Measurements from ENCODE around the gene CPLX1.
"Not testable (repeated sequence)": the region's sequence is repeated elsewhere in the genome, so short reads cannot be mapped to it uniquely, and the experiment has no call there.

CPLX1 gene

DNA sequence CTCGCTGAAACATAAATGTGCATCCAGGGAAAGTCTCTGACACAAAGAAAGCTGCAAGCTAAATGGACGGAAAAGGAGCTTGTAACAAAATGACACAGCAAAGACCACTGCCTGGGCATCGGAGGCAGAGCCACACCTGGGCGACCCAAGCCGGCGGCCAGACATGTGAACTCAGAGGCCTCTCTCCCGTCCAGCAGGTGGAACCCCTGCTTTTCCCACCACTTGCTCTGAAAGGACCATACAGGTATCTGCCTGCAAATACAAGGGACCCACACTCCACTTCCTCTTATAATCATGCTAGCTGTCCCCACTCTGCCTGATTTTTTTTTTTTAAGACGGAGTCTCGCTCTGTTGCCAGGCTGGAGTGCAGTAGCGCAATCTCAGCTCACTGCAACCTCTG, 12.0 kb downstream of the CPLX1 start:
- DNase-seq (ENCODE audit: low spot score): no peak
- TF ChIP-seq CTCF (IDR thresholded peaks at IDR 0.05; ENCODE audit: extremely low read depth, missing control alignments): no peak

DNA sequence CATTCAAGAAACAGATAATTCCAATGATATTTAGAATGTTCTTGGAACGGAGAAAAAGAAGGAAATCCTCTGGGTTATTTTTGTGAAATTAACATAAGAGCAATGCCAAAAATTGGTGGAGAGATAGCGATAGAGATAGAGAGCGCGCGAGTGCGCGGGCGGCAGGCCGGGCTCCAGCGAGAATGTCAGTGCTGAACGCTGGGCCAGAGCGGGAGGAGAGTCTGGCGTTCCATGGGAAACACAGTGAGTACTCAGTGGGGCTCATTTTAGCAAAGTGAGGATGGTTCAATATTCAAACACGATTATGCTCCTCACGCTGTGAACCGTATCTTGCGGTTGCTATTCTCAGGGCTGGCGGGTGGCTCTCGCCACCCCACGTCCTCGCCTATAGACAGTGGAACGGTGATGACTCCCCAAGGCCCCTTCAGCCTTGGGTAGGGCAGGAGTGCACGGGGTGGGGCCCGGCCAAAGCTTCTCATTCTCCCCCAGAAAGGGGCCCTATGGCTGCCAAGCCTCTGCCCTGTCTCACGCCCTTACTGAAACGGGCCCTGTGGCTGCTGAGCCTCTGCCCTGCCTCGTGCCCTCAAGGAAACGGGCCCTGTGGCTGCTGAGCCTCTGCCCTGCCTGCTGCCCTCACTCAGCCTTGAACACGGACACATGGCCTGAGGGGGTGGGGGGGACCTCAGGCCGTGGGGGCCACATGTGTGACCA, 16.9 kb downstream of the CPLX1 start:
- no peak for TF ChIP-seq CTCF (IDR thresholded peaks at IDR 0.05; ENCODE audit: extremely low read depth, missing control alignments)
- no peak for DNase-seq (ENCODE audit: low spot score)

GRCh38 chr4:807792-808191, 18.1 kb downstream of the CPLX1 start:
- TF ChIP-seq CTCF (IDR thresholded peaks at IDR 0.05; ENCODE audit: extremely low read depth, missing control alignments): no peak
- DNase-seq (ENCODE audit: low spot score): no peak

GRCh38 chr4:806979-807378, 18.9 kb downstream of the CPLX1 start:
- DNase-seq (ENCODE audit: low spot score): not testable (repeated sequence)

DNA sequence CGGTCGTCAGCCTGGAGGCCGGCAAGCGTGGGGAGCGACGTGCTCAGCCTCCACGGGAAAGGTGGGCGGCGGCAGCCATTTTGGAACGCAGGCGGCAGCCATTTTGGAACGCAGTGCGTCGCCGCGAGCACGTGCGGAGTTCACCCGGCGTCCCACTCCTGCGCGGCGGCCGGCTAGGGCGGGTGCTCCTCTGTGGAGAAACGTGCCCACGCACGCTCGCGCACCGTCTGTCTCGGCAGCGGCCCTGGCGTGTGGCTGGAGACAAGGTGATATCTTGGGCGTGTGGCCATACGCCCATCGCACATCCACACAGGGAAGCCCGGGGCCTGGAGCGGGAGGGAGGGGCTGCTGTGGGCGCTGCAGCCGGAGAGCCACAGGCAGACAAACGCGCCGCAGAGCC, 21.1 kb downstream of the CPLX1 start:
- TF ChIP-seq CTCF (IDR thresholded peaks at IDR 0.05; ENCODE audit: extremely low read depth, missing control alignments): no peak
- no peak for DNase-seq (ENCODE audit: low spot score)

DNA sequence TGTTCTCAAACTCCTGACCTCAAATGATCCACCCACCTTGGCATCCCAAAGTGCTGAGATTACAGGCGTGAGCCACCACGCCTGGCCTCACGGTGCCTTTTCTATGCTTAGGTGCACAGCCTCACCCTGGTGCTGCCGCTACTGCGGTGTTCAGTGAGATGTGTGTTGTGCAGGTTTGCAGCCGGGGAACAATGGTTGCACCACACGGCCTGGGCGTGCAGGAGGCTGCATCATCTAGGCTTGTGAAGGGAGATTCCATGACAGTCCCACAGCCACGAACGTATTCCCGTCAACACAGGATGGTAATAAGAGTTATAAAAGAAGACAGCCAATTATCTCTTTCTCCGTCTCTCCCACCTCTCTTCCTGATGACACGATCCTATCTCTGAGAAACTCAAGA, 22.0 kb downstream of the CPLX1 start:
- no peak for TF ChIP-seq CTCF (IDR thresholded peaks at IDR 0.05; ENCODE audit: extremely low read depth, missing control alignments)
- no peak for DNase-seq (ENCODE audit: low spot score)

GRCh38 chr4:801436-802124, 24.3 kb downstream of the CPLX1 start:
- DNase-seq (ENCODE audit: low spot score): no peak
- TF ChIP-seq CTCF (IDR thresholded peaks at IDR 0.05; ENCODE audit: extremely low read depth, missing control alignments): no peak

DNA sequence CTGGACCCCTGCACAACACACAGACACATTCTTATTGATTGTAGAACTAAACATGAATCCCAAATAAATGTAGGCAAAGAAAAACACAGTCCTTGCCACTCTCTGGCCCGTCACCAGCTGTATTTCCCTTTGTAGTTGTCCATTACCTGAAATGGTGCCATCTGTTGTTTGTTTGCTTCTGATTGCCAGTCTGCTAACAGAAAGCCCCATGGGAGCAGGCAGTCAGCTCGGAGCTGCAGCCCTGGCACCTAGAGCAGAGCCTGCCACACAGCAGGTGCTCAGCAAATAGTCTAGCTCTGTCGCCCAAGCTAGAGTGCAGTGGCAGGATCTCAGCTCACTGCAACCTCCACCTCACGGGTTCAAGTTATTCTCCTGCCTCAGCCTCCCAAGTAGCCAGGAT, 28.9 kb downstream of the CPLX1 start:
- no peak for DNase-seq (ENCODE audit: low spot score)
- TF ChIP-seq CTCF (IDR thresholded peaks at IDR 0.05; ENCODE audit: extremely low read depth, missing control alignments): no peak

All from GM20000 (cell line).